Hematopoietic multipotent progenitor cell treated with erythropoietin and hydrocortisone succinate and interleukin-3 and kit ligand, for 17 days (in vitro differentiated cells): Measurements from ENCODE around the gene FAM151A.
"Not testable (repeated sequence)": the region's sequence is repeated elsewhere in the genome, so short reads cannot be mapped to it uniquely, and the experiment has no call there.

Experiments used
- DNase-seq: peaks from one replicate; pipeline ENCODE4 v3.0.0-alpha.2; 2015; ENCODE audit warnings: low spot score

FAM151A gene

GRCh38 chr1:54636461-54637446, 13.4 kb upstream of the FAM151A start:
- DNase-seq, result not testable (repeated sequence)

- DNase-seq, result not testable (repeated sequence)
Measured at GRCh38 chr1:54635804-54636203, 12.5 kb upstream of the FAM151A start.

GRCh38 chr1:54627196-54627595, 3.9 kb upstream of the FAM151A start:
- DNase-seq, result no peak

- no peak for DNase-seq
Measured at GRCh38 chr1:54624466-54625464, 1.4 kb upstream of the FAM151A start.

- DNase-seq, result no peak
Measured at GRCh38 chr1:54619749-54620148, 3.6 kb downstream of the FAM151A start.

GRCh38 chr1:54615531-54616279, 7.6 kb downstream of the FAM151A start:
- DNase-seq, result no peak

- DNase-seq, result no peak
Measured at GRCh38 chr1:54614563-54614962, 8.8 kb downstream of the FAM151A start.

- no peak for DNase-seq
Measured at GRCh38 chr1:54614024-54614423, 9.3 kb downstream of the FAM151A start.

GRCh38 chr1:54611621-54612020, 11.7 kb downstream of the FAM151A start:
- no peak for DNase-seq

- no peak for DNase-seq
Measured at GRCh38 chr1:54610601-54611580, 12.4 kb downstream of the FAM151A start.

- DNase-seq, result no peak
Measured at GRCh38 chr1:54610048-54610447, 13.3 kb downstream of the FAM151A start.

- no peak for DNase-seq
Measured at GRCh38 chr1:54609301-54609921, 13.9 kb downstream of the FAM151A start.

GRCh38 chr1:54608566-54609230, 14.6 kb downstream of the FAM151A start:
- DNase-seq, result no peak

- DNase-seq, result no peak
Measured at GRCh38 chr1:54607821-54608565, 15.3 kb downstream of the FAM151A start.

- no peak for DNase-seq
Measured at GRCh38 chr1:54606990-54607325, 16.4 kb downstream of the FAM151A start.

- no peak for DNase-seq
Measured at GRCh38 chr1:54606096-54606989, 17.0 kb downstream of the FAM151A start.

GRCh38 chr1:54604572-54605370, 18.6 kb downstream of the FAM151A start:
- DNase-seq, result no peak
